ENCODE data around the gene PPP3R1.

DNA sequence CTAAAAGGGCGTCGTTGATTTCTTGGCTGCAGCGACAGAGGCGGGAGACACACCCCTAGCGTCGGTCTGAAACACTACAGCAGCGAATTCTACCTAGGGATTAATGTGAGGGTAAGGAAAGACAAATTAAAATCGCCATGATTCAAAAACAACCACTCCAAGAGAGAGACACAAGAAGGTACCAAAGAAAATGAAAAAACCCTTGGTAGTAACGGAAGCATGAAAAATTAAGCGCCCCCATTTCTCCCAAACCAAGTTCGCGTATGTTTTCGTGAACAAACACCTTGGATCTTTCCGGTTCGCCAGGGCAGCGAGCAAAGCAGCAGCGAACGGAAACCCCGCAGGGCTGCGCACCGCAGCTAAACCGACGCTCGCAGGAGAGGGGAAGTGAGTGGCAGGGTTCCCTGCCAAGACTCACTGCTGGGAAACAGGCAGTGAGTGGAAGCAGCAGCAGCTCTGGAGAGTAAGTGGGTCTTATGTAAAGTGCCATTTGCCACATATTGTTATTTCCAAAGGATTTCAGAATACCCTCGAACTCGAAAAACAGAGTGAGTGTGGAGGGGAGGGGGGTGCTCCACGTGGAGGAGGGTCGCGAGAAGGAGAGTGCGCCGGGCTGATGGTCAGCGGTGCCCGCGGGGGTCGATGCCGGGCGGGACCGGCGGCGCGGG is 1.0 kb downstream of the PPP3R1 start:
- no peak for TF ChIP-seq EZH2 (IDR thresholded peaks at IDR 0.05; ENCODE audit: borderline replicate concordance, low read length)
- TF ChIP-seq, protein P1, sequence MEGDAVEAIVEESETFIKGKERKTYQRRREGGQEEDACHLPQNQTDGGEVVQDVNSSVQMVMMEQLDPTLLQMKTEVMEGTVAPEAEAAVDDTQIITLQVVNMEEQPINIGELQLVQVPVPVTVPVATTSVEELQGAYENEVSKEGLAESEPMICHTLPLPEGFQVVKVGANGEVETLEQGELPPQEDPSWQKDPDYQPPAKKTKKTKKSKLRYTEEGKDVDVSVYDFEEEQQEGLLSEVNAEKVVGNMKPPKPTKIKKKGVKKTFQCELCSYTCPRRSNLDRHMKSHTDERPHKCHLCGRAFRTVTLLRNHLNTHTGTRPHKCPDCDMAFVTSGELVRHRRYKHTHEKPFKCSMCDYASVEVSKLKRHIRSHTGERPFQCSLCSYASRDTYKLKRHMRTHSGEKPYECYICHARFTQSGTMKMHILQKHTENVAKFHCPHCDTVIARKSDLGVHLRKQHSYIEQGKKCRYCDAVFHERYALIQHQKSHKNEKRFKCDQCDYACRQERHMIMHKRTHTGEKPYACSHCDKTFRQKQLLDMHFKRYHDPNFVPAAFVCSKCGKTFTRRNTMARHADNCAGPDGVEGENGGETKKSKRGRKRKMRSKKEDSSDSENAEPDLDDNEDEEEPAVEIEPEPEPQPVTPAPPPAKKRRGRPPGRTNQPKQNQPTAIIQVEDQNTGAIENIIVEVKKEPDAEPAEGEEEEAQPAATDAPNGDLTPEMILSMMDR (IDR thresholded peaks at IDR 0.05; ENCODE audit: low read length): peak; percentile 71

All from OCI-LY1 (cell line).